Loucy (cell line): ENCODE data around the gene IFT27.

ENCODE experiments used
- H2AFZ ChIP-seq: fragments of 200-600 bp; sonication (generic); 2 replicates; pipeline ENCODE4 v1.6.0; 2016; ENCODE audit warnings: antibody characterized with exemption, mild to moderate bottlenecking, low read length, moderate library complexity
- H3F3A ChIP-seq: fragments of 200-600 bp; 2 replicates; pipeline ENCODE4 v1.6.0; 2016; ENCODE audit warnings: antibody characterized with exemption, low read depth, mild to moderate bottlenecking
- H3K27me3 ChIP-seq: fragments of 200-600 bp; sonication (generic); 2 replicates; pipeline ENCODE4 v1.6.1; 2014; ENCODE audit warnings: low read length, mild to moderate bottlenecking; ENCODE audit not compliant: insufficient read depth, poor library complexity, severe bottlenecking
- H3K36me3 ChIP-seq: fragments of 200-600 bp; sonication (generic); 2 replicates; pipeline ENCODE4 v1.6.1; 2016; ENCODE audit warnings: low read length; ENCODE audit not compliant: insufficient read depth
- H3K4me1 ChIP-seq: fragments of 200-600 bp; sonication (generic); 2 replicates; pipeline ENCODE4 v1.5.1; 2014; ENCODE audit warnings: low read length, mild to moderate bottlenecking; ENCODE audit not compliant: insufficient read depth, poor library complexity, severe bottlenecking
- H3K4me2 ChIP-seq: fragments of 200-600 bp; sonication (generic); 2 replicates; pipeline ENCODE4 v1.6.0; 2014; ENCODE audit warnings: antibody characterized with exemption, low read length, low read depth, mild to moderate bottlenecking; ENCODE audit not compliant: poor library complexity, severe bottlenecking
- H3K4me3 ChIP-seq: fragments of 200-600 bp; sonication (generic); 2 replicates; pipeline ENCODE4 v1.5.1; 2014; ENCODE audit warnings: low read length, mild to moderate bottlenecking, mixed read lengths; ENCODE audit not compliant: poor library complexity, severe bottlenecking
- H3K79me2 ChIP-seq: fragments of 200-600 bp; sonication (generic); 2 replicates; pipeline ENCODE4 v1.6.1; 2014; ENCODE audit warnings: low read length; ENCODE audit not compliant: insufficient read depth
- H3K9ac ChIP-seq: fragments of 200-600 bp; sonication (generic); 2 replicates; pipeline ENCODE4 v1.6.0; 2014; ENCODE audit warnings: mild to moderate bottlenecking, low read depth, low read length, moderate library complexity; ENCODE audit not compliant: poor library complexity, severe bottlenecking
- H3K9me2 ChIP-seq: fragments of 200-600 bp; sonication (generic); replicated peaks from 2 replicates; pipeline ENCODE4 v1.6.1; 2016; ENCODE audit warnings: low read depth, low read length, mixed read lengths
- H3K9me3 ChIP-seq: fragments of 200-600 bp; sonication (generic); 2 replicates; pipeline ENCODE4 v1.6.1; 2014; ENCODE audit warnings: mild to moderate bottlenecking, antibody characterized with exemption, low read length, low read depth; ENCODE audit not compliant: insufficient read depth
- H4K20me1 ChIP-seq: fragments of 200-600 bp; sonication (generic); 2 replicates; pipeline ENCODE4 v1.6.0; 2014; ENCODE audit warnings: antibody characterized with exemption, low read length, mild to moderate bottlenecking; ENCODE audit not compliant: insufficient read depth, poor library complexity, severe bottlenecking
- CTCF ChIP-seq: fragments of 200-600 bp; sonication (generic); conservative IDR thresholded peaks from 2 replicates; pipeline ENCODE4 v1.5.1; 2014; ENCODE audit warnings: mild to moderate bottlenecking, antibody characterized with exemption, low read length
- EZH2phosphoT487 ChIP-seq: fragments of 200-600 bp; IDR thresholded peaks from 2 replicates; pipeline ENCODE4 v1.6.1; 2018; ENCODE audit warnings: antibody characterized with exemption, mild to moderate bottlenecking, moderate library complexity, borderline replicate concordance

Gene IFT27

GRCh38 chr22:36753120-36753802, 22.7 kb downstream of the IFT27 start:
- Histone ChIP-seq H2AFZ (no peak overlapping the region), H3K36me3 (no peaks in the 10 kb centered on the region), H3K4me3 (no peak overlapping the region), H3K4me2 (no peak overlapping the region), H3F3A (no peaks in the 10 kb centered on the region), H3K4me1 (no peaks in the 10 kb centered on the region), H3K9me3 (no peaks in the 10 kb centered on the region), H3K79me2 (no peaks in the 10 kb centered on the region), H4K20me1 (no peaks in the 10 kb centered on the region), H3K27me3 (no peaks in the 10 kb centered on the region), H3K9ac (no peak overlapping the region), H3K9me2 (no peaks in the 10 kb centered on the region)
- no peak for TF ChIP-seq CTCF
- TF ChIP-seq EZH2phosphoT487: no peak

- Histone ChIP-seq H3K4me3 (no peak overlapping the region), H3K9ac (no peak overlapping the region), H3K79me2 (no peaks in the 10 kb centered on the region), H4K20me1 (no peaks in the 10 kb centered on the region), H3K9me2 (no peaks in the 10 kb centered on the region), H3K4me1 (no peaks in the 10 kb centered on the region), H3K36me3 (no peaks in the 10 kb centered on the region), H3F3A (no peaks in the 10 kb centered on the region), H3K9me3 (no peaks in the 10 kb centered on the region), H2AFZ (no peak overlapping the region), H3K4me2 (no peak overlapping the region), H3K27me3 (no peaks in the 10 kb centered on the region)
- no peak for TF ChIP-seq CTCF
- TF ChIP-seq EZH2phosphoT487: no peak
These were observed 29.4 kb downstream of the IFT27 start for GRCh38 chr22:36746375-36746970.

- no peaks in the 10 kb centered on the region for H3F3A ChIP-seq
- no peaks in the 10 kb centered on the region for H3K36me3 ChIP-seq
- H3K9ac ChIP-seq: no peak overlapping the region
- no peak overlapping the region for H3K4me3 ChIP-seq
- no peaks in the 10 kb centered on the region for H3K9me2 ChIP-seq
- no peaks in the 10 kb centered on the region for H4K20me1 ChIP-seq
- H3K4me2 ChIP-seq: no peak overlapping the region
- no peaks in the 10 kb centered on the region for H3K79me2 ChIP-seq
- no peak overlapping the region for H2AFZ ChIP-seq
- TF ChIP-seq CTCF (no peak), EZH2phosphoT487 (no peak)
- no peaks in the 10 kb centered on the region for H3K9me3 ChIP-seq
- H3K4me1 ChIP-seq: no peaks in the 10 kb centered on the region
- no peaks in the 10 kb centered on the region for H3K27me3 ChIP-seq
These were observed 30.5 kb downstream of the IFT27 start for GRCh38 chr22:36745301-36745995.
